IPS DF 4.7 (cell line): Measurements from ENCODE around the gene NUP35.

Source experiments
- DNase-seq: peaks from one replicate; pipeline ENCODE4 v3.0.0-alpha.2; 2013; ENCODE audit warnings: low spot score; ENCODE audit errors: extremely low read depth

Gene NUP35

GRCh38 chr2:183124222-183124956, at the start of gene NUP35:
TSS of gene NUP35 (plus strand) at chr2:183124443. CDS start at chr2:183124458, 15 bp downstream.
- peak; percentile 87 for DNase-seq

- no peak for DNase-seq
Observed at GRCh38 chr2:183078163-183078463, 46.1 kb upstream of the NUP35 start.

GRCh38 chr2:183078464-183079138, 45.6 kb upstream of the NUP35 start, which contains the start of gene DUSP19:
TSS of gene DUSP19 (plus strand) at chr2:183078747. CDS start at chr2:183078934, 187 bp downstream.
- peak; percentile 97 for DNase-seq

- DNase-seq: no peak
Observed at GRCh38 chr2:183079139-183079775, 45.0 kb upstream of the NUP35 start.

- no peak for DNase-seq
Observed at GRCh38 chr2:183081911-183082310, 42.3 kb upstream of the NUP35 start.

- DNase-seq: no peak
Observed at GRCh38 chr2:183088061-183088460, 36.2 kb upstream of the NUP35 start.

- DNase-seq: no peak
Observed at GRCh38 chr2:183089192-183089851, 34.9 kb upstream of the NUP35 start.

GRCh38 chr2:183091318-183091953, 32.8 kb upstream of the NUP35 start:
- no peak for DNase-seq

- no peak for DNase-seq
Observed at GRCh38 chr2:183091954-183092345, 32.3 kb upstream of the NUP35 start.

GRCh38 chr2:183093857-183094657, 30.2 kb upstream of the NUP35 start:
- DNase-seq: no peak

GRCh38 chr2:183105402-183106134, 18.7 kb upstream of the NUP35 start:
- no peak for DNase-seq

GRCh38 chr2:183112577-183112976, 11.7 kb upstream of the NUP35 start:
- DNase-seq: no peak

GRCh38 chr2:183113630-183114029, 10.6 kb upstream of the NUP35 start:
- no peak for DNase-seq

GRCh38 chr2:183117226-183117625, 7.0 kb upstream of the NUP35 start:
- no peak for DNase-seq

GRCh38 chr2:183123117-183123958, 905 bp upstream of the NUP35 start:
- no peak for DNase-seq

GRCh38 chr2:183123959-183124221, 353 bp upstream of the NUP35 start:
- DNase-seq: no peak

GRCh38 chr2:183124957-183125255, 663 bp downstream of the NUP35 start:
- no peak for DNase-seq

GRCh38 chr2:183125659-183126341, 1.6 kb downstream of the NUP35 start:
- DNase-seq: no peak

GRCh38 chr2:183126635-183127034, 2.4 kb downstream of the NUP35 start:
- no peak for DNase-seq
